ENCODE results near the gene RASL12.
"Not testable (repeated sequence)": the region's sequence is repeated elsewhere in the genome, so short reads cannot be mapped to it uniquely, and the experiment has no call there.

The RASL12 gene

DNA sequence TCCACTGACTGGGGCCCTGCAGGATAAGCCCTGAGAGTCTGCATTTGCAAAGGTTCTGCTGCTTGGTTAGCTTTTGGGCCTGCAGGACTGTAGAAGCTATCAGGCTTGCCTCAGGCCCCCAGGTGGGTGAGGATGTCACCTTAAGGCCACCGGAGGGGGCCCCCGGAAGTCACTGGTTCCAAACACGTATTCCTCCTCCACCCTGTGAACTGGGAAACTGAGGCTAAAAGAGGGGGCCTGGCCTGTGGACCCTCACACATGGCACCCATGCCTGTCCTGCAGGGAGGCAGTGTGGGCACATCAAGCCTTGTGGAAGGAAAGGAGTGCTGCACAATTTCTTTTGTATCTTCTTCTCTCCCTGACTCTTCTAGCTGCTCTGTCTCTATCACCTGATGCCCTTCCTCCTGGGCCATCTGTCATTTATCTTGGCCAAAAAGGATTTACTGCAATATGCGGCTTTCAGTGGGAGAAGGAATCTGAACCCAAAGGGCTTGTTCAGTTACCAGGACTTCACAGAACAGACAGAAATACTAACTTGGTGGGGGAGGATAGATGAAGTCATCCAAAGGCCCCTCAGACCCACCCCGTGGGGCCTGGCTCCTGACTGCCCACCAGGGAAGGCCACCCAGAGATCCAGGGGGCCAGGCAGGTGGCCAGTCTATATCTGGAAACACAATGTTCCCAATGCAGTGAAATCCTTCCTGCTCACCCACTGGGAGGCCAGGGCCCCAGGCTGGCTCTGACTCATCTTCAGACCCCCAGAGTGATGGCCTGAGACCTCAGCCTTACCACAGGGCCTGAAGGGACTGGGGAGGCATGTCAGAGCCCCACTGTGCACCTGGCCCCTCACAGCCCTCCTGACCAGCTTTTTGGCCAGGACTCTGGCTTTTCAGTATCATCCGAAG is 28.9 kb upstream of the RASL12 start:
- Mint-ChIP-seq H3K4me3 (no peak overlapping the region), H3K27ac (no peak overlapping the region), H3K36me3 (peaks cover 4% of the 10 kb centered on the region), H3K4me1 (ENCODE audit: low read depth) (no peaks in the 10 kb centered on the region), H3K9me3 (ENCODE audit: low read depth) (no peaks in the 10 kb centered on the region), H3K27me3 (no peaks in the 10 kb centered on the region)

DNA sequence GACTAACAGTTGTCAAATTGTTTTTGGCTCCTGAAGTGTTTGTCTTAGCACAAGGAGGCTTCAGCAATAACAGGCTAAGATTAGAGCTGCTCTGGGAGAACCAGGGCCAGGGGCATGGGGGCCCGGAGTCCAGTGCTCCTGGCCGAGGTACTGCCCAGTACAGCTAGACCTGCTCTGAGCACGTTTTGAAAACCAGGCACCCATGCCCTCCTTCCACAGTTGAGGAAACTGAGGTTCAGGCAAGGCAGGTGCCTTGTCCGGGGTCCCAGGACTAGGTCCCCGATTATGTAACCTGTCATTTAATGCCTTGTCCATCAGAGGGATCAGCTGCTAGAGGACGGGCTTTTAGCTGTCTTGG is 27.9 kb upstream of the RASL12 start:
- Mint-ChIP-seq H3K9me3 (ENCODE audit: low read depth) (no peaks in the 10 kb centered on the region), H3K36me3 (peaks cover 3% of the 10 kb centered on the region), H3K27ac (no peak overlapping the region), H3K4me1 (ENCODE audit: low read depth) (no peaks in the 10 kb centered on the region), H3K27me3 (no peaks in the 10 kb centered on the region), H3K4me3 (no peak overlapping the region)

DNA sequence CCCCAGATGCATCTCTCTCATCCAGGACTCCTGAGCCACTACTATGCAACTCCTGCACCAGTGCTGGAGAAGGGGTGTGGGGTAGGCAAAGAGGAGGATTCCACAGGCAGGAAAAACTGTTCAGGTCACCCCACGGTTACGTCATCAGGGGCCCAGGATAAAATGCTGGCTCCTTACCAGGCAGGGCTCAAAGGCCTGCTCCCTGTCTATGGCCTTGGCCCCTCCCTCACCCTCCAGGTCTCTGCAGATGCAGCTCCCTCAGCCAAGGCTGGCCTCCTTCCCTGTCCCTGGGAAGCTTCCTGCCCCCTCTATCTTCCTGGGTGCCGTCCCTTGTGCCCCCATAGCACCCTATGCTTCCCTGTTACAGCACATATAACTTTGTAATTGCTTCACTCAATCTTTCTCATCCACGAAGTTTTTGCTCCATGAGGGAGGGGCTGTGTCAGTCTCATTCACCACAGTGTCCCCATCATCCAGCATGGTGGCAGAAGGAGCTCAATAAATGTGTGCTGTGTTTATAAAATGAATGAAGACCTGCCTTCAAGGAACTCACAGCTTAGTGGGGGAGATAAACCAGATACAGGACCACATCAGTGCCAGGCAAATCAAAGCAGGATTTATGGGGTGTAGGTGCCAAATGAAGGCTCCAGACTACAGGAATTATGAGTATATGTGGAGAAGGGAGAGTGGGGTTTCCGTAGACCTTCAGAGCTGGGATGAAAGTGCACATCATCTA is 27.4 kb upstream of the RASL12 start:
- Mint-ChIP-seq H3K4me1 (ENCODE audit: low read depth) (no peaks in the 10 kb centered on the region), H3K27ac (no peak overlapping the region), H3K36me3 (peaks cover 3% of the 10 kb centered on the region), H3K4me3 (no peak overlapping the region), H3K9me3 (ENCODE audit: low read depth) (no peaks in the 10 kb centered on the region), H3K27me3 (no peaks in the 10 kb centered on the region)

- Mint-ChIP-seq H3K36me3 (peaks cover 3% of the 10 kb centered on the region), H3K4me1 (ENCODE audit: low read depth) (no peaks in the 10 kb centered on the region), H3K27ac (no peak overlapping the region), H3K4me3 (no peak overlapping the region), H3K27me3 (no peaks in the 10 kb centered on the region), H3K9me3 (ENCODE audit: low read depth) (no peaks in the 10 kb centered on the region)
These were observed 26.7 kb upstream of the RASL12 start for GRCh38 chr15:65094294-65094995.

DNA sequence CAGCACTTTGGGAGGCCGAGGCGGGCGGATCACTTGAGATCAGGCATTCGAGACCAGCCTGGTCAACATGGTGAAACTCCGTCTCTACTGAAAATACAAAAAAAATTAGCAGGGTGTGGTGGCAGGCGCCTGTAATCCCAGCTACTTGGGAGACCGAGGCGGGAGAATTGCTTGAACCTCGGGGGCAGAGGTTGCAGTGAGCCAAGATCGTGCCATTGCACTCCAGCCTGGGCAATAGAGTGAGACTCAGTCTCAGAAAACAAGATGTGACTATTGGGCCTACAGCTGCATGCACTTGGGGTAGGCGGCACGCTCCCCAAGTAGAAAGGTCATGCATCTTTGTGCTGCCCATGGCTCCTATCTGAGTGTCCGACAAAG is 26.0 kb upstream of the RASL12 start:
- H3K27ac Mint-ChIP-seq, H3K36me3 Mint-ChIP-seq: not testable (repeated sequence)

GRCh38 chr15:65092911-65093792 is 25.4 kb upstream of the RASL12 start:
- no peaks in the 10 kb centered on the region for H3K27me3 Mint-ChIP-seq
- H3K9me3 Mint-ChIP-seq (ENCODE audit: low read depth): no peaks in the 10 kb centered on the region
- H3K4me1 Mint-ChIP-seq (ENCODE audit: low read depth): no peaks in the 10 kb centered on the region
- no peaks in the 10 kb centered on the region for H3K36me3 Mint-ChIP-seq
- no peak overlapping the region for H3K27ac Mint-ChIP-seq
- no peak overlapping the region for H3K4me3 Mint-ChIP-seq

More for the DNA sequence above, 26.0 kb upstream of the RASL12 start:
- H3K4me1 Mint-ChIP-seq (ENCODE audit: low read depth); H3K4me3 Mint-ChIP-seq; H3K27me3 Mint-ChIP-seq; H3K9me3 Mint-ChIP-seq (ENCODE audit: low read depth): not testable (repeated sequence)

- H3K4me1 Mint-ChIP-seq (ENCODE audit: low read depth): no peaks in the 10 kb centered on the region
- no peaks in the 10 kb centered on the region for H3K36me3 Mint-ChIP-seq
- H3K27me3 Mint-ChIP-seq: no peaks in the 10 kb centered on the region
- no peaks in the 10 kb centered on the region for H3K9me3 Mint-ChIP-seq (ENCODE audit: low read depth)
- no peak overlapping the region for H3K4me3 Mint-ChIP-seq
- no peak overlapping the region for H3K27ac Mint-ChIP-seq
These were observed 24.4 kb upstream of the RASL12 start for GRCh38 chr15:65091946-65092770.

- H3K36me3 Mint-ChIP-seq: no peaks in the 10 kb centered on the region
- no peaks in the 10 kb centered on the region for H3K4me1 Mint-ChIP-seq (ENCODE audit: low read depth)
- H3K4me3 Mint-ChIP-seq: no peak overlapping the region
- no peaks in the 10 kb centered on the region for H3K27me3 Mint-ChIP-seq
- H3K9me3 Mint-ChIP-seq (ENCODE audit: low read depth): no peaks in the 10 kb centered on the region
- H3K27ac Mint-ChIP-seq: no peak overlapping the region
These were observed 21.5 kb upstream of the RASL12 start for GRCh38 chr15:65089206-65089824.

GRCh38 chr15:65088643-65089021 is 20.8 kb upstream of the RASL12 start:
- Mint-ChIP-seq H3K9me3 (ENCODE audit: low read depth) (no peaks in the 10 kb centered on the region), H3K4me1 (ENCODE audit: low read depth) (no peaks in the 10 kb centered on the region), H3K36me3 (no peaks in the 10 kb centered on the region), H3K4me3 (no peak overlapping the region), H3K27me3 (no peaks in the 10 kb centered on the region), H3K27ac (no peak overlapping the region)

DNA sequence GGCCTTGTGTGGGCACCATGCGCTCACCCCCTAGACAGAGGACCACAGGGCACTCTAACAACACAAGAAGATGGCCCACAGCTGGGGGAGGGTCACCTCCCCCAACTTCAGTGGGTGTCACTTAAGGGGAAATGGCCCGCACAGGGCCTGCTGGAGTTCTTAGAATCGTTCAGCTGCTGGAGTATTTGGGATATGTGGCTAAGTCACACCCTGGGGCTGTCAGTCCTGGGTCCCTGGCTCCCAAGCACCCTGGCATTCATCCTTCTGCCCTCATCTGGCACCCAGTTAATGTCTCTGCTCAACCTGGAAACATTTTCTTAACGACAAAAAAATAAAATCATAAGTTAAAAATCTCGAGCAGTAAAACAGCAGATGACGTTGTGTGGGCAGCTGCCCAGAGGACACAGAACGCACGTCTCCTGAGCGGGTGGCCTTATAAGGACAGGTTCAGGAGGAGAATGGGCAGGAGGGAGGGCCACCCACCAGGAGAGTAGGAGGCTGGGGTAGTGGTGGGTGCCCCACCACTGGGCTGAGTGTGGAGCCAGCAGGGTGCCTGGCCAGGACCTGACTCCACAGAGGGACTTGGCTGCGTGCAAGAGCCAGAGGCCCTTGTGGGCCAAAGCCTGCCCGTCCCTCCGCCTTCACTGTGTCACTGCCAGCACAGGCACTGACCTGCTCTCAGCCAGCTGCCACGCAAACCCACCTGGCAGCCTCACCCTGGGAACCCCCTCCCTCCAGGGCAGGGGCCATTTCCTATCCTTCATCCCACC is 20.3 kb upstream of the RASL12 start:
- H3K27ac Mint-ChIP-seq: no peak overlapping the region

GRCh38 chr15:65087411-65087810 is 19.6 kb upstream of the RASL12 start:
- H3K27me3 Mint-ChIP-seq: no peaks in the 10 kb centered on the region
- H3K27ac Mint-ChIP-seq: no peak overlapping the region
- no peak overlapping the region for H3K4me3 Mint-ChIP-seq
- H3K36me3 Mint-ChIP-seq: no peaks in the 10 kb centered on the region
- H3K4me1 Mint-ChIP-seq (ENCODE audit: low read depth): peaks cover 6% of the 10 kb centered on the region
- no peaks in the 10 kb centered on the region for H3K9me3 Mint-ChIP-seq (ENCODE audit: low read depth)

More for the DNA sequence above, 20.3 kb upstream of the RASL12 start:
- no peaks in the 10 kb centered on the region for H3K36me3 Mint-ChIP-seq
- H3K27me3 Mint-ChIP-seq: no peaks in the 10 kb centered on the region
- no peaks in the 10 kb centered on the region for H3K9me3 Mint-ChIP-seq (ENCODE audit: low read depth)
- no peak overlapping the region for H3K4me3 Mint-ChIP-seq
- no peaks in the 10 kb centered on the region for H3K4me1 Mint-ChIP-seq (ENCODE audit: low read depth)

- Mint-ChIP-seq H3K4me3 (no peak overlapping the region), H3K27me3 (no peaks in the 10 kb centered on the region), H3K9me3 (ENCODE audit: low read depth) (no peaks in the 10 kb centered on the region), H3K36me3 (no peaks in the 10 kb centered on the region), H3K27ac (no peak overlapping the region), H3K4me1 (ENCODE audit: low read depth) (peaks cover 13% of the 10 kb centered on the region)
These were observed 18.9 kb upstream of the RASL12 start for GRCh38 chr15:65086680-65087111.

All from activated naive CD8-positive, alpha-beta T cell (primary cell).